Neural cell (in vitro differentiated cells): ENCODE data around the gene GNA12.
A peak's percentile ranks its signal among the peaks of the same experiment; 100 is the strongest.

Source experiments
- CTCF ChIP-seq: fragments of 450-650 bp; IDR thresholded peaks from 2 replicates; pipeline ENCODE4 v1.5.1; 2014; ENCODE audit warnings: antibody characterized with exemption, mild to moderate bottlenecking, moderate library complexity; ENCODE audit not compliant: poor library complexity, severe bottlenecking
- EZH2 ChIP-seq: fragments of 200-600, 300-800 bp; shearing (Covaris generic), sonication (generic); IDR thresholded peaks from 2 replicates; pipeline ENCODE4 v1.6.1; 2014; ENCODE audit warnings: antibody characterized with exemption, low read length, borderline replicate concordance, mild to moderate bottlenecking; ENCODE audit not compliant: insufficient read depth, poor library complexity, severe bottlenecking
- POLR2AphosphoS5 ChIP-seq: IDR thresholded peaks from 2 replicates; pipeline ENCODE4 v1.6.1; 2012
- REST ChIP-seq: IDR thresholded peaks from 2 replicates; pipeline ENCODE4 v1.6.1; 2012; ENCODE audit warnings: borderline replicate concordance
- SMC3 ChIP-seq: fragments of 450-650 bp; conservative IDR thresholded peaks from 2 replicates; pipeline ENCODE4 v1.6.1; 2014; ENCODE audit warnings: antibody characterized with exemption, mild to moderate bottlenecking, moderate library complexity; ENCODE audit not compliant: poor library complexity

GRCh38 chr7:2791390-2791789 is 52.7 kb downstream of the GNA12 start:
- TF ChIP-seq CTCF (no peak), EZH2 (no peak), REST (peak; percentile 91), SMC3 (peak; percentile 41), POLR2AphosphoS5 (peak; percentile 80)
